Measurements from ENCODE around the gene JPT2.

JPT2 gene

DNA sequence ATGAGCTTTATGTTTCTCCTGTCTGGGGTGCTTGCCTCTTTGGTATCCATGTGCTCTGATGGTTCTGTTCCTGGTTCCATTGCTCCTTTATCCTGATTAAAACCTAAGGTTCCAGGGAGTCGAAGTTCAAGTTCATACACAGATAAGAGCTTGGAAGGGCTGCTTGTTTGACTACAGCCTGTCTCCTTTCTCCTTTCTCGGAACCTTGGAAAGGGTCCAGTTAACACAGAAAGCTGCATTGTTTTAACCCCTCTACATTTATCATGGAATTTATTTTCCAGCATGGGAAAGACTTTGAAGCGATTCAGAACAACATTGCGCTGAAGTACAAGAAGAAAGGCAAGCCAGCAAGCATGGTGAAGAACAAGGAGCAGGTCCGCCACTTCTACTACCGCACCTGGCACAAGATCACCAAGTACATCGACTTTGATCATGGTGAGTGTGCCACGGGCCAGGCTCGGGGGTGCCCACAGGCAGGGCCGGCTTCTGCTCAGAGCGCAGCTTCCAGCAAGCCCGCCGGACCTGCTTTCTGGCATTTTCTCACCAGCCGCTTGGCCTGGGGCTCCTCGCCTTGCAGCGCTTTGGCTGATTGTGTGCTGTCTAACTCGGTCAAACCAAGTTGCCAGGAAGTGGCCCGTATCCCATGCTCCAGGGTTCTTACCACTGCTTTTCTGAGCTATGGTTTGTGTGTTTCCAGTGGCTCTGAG lies 46.0 kb upstream of the JPT2 start:
- H3K36me3 ChIP-seq (ENCODE audit: control insufficient read depth, low read length), result peaks cover 79% of the 10 kb centered on the region
- TF ChIP-seq EZH2phosphoT487 (IDR thresholded peaks at IDR 0.05; ENCODE audit: borderline replicate concordance, low read length), result no peak
- TF ChIP-seq, protein P1, sequence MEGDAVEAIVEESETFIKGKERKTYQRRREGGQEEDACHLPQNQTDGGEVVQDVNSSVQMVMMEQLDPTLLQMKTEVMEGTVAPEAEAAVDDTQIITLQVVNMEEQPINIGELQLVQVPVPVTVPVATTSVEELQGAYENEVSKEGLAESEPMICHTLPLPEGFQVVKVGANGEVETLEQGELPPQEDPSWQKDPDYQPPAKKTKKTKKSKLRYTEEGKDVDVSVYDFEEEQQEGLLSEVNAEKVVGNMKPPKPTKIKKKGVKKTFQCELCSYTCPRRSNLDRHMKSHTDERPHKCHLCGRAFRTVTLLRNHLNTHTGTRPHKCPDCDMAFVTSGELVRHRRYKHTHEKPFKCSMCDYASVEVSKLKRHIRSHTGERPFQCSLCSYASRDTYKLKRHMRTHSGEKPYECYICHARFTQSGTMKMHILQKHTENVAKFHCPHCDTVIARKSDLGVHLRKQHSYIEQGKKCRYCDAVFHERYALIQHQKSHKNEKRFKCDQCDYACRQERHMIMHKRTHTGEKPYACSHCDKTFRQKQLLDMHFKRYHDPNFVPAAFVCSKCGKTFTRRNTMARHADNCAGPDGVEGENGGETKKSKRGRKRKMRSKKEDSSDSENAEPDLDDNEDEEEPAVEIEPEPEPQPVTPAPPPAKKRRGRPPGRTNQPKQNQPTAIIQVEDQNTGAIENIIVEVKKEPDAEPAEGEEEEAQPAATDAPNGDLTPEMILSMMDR (IDR thresholded peaks at IDR 0.05; ENCODE audit: low read depth, low read length, poor library complexity, severe bottlenecking), result no peak

DNA sequence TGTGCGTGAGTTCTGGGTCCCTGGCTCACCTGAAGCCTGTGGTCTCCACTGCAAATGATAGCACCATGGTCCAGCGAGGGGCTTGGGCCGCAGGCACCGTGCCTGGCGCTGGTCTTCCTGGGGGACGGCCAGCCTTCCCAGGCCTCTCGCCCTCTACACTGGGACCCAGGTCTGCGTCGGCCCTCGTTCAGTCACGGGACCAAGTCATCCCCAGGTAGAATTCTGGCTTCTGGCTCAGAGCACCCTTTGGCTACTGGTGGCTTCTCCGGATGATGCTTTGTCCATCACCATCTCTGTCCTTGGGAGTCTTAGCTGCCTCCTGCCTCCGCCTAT lies 45.5 kb upstream of the JPT2 start:
- H3K4me1 ChIP-seq (ENCODE audit: control insufficient read depth, low read length), result no peaks in the 10 kb centered on the region
- H3F3A ChIP-seq (ENCODE audit: control insufficient read depth, insufficient read depth), result no peaks in the 10 kb centered on the region
- no peak overlapping the region for H3K27ac ChIP-seq (ENCODE audit: low read depth, low read length)
- no peaks in the 10 kb centered on the region for H3K9me3 ChIP-seq (ENCODE audit: control insufficient read depth, insufficient read depth, low read length)
- H3K4me2 ChIP-seq (ENCODE audit: low read length), result no peak overlapping the region
- H4K20me1 ChIP-seq (ENCODE audit: control insufficient read depth, insufficient read depth, low read depth, low read length), result peaks cover 3% of the 10 kb centered on the region; the same call in 1 of the 2 replicates
- no peak overlapping the region for H3K4me3 ChIP-seq (ENCODE audit: low read length)
- no peaks in the 10 kb centered on the region for H3K9me2 ChIP-seq (replicated peaks; ENCODE audit: control insufficient read depth, low read length)
- no peaks in the 10 kb centered on the region for H3K27me3 ChIP-seq (ENCODE audit: control insufficient read depth, low read length)
- H3K36me3 ChIP-seq (ENCODE audit: control insufficient read depth, low read length), result peaks cover 79% of the 10 kb centered on the region
- H3K79me2 ChIP-seq (ENCODE audit: control insufficient read depth, low read length), result peaks cover 87% of the 10 kb centered on the region
- no peak for TF ChIP-seq EZH2phosphoT487 (IDR thresholded peaks at IDR 0.05; ENCODE audit: borderline replicate concordance, low read length)
- TF ChIP-seq, protein P1 (IDR thresholded peaks at IDR 0.05; ENCODE audit: low read depth, low read length, poor library complexity, severe bottlenecking), result no peak

More for the DNA sequence above, 46.0 kb upstream of the JPT2 start:
- H3K9me3 ChIP-seq (ENCODE audit: control insufficient read depth, insufficient read depth, low read length), result no peaks in the 10 kb centered on the region
- no peaks in the 10 kb centered on the region for H3K27me3 ChIP-seq (ENCODE audit: control insufficient read depth, low read length)
- H3K9me2 ChIP-seq (replicated peaks; ENCODE audit: control insufficient read depth, low read length), result no peaks in the 10 kb centered on the region
- no peaks in the 10 kb centered on the region for H3F3A ChIP-seq (ENCODE audit: control insufficient read depth, insufficient read depth)
- H4K20me1 ChIP-seq (ENCODE audit: control insufficient read depth, insufficient read depth, low read depth, low read length), result peaks cover 3% of the 10 kb centered on the region; the same call in 1 of the 2 replicates
- peaks cover 92% of the 10 kb centered on the region for H3K79me2 ChIP-seq (ENCODE audit: control insufficient read depth, low read length)
- H3K4me3 ChIP-seq (ENCODE audit: low read length), result no peak overlapping the region
- no peak overlapping the region for H3K4me2 ChIP-seq (ENCODE audit: low read length)
- H3K27ac ChIP-seq (ENCODE audit: low read depth, low read length), result no peak overlapping the region
- no peaks in the 10 kb centered on the region for H3K4me1 ChIP-seq (ENCODE audit: control insufficient read depth, low read length)

DNA sequence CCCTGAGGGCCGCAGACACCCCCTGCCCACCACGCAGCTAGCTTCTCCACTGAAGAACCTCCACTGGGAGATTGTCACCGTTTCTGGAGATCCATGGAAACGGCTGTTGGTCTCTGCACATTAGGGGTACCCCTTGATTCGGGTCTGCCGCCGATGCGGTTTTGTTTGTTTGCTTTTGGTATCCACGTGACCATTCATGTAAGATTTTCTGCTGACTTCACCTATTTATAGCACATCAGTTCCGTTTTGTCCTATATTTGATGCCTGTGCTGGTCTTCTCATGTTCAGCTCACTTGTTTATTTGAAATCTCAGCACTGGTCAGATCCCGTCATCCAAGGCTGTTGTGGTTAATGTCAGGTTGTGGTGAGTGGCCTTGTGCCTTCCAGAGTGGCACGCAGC lies 44.8 kb upstream of the JPT2 start:
- TF ChIP-seq, protein P1 (IDR thresholded peaks at IDR 0.05; ENCODE audit: low read depth, low read length, poor library complexity, severe bottlenecking), result no peak
- no peak for TF ChIP-seq EZH2phosphoT487 (IDR thresholded peaks at IDR 0.05; ENCODE audit: borderline replicate concordance, low read length)
- H4K20me1 ChIP-seq (ENCODE audit: control insufficient read depth, insufficient read depth, low read depth, low read length), result peaks cover 3% of the 10 kb centered on the region; the same call in 1 of the 2 replicates
- H3K4me3 ChIP-seq (ENCODE audit: low read length), result no peak overlapping the region
- no peaks in the 10 kb centered on the region for H3K27me3 ChIP-seq (ENCODE audit: control insufficient read depth, low read length)
- H3K9me3 ChIP-seq (ENCODE audit: control insufficient read depth, insufficient read depth, low read length), result no peaks in the 10 kb centered on the region
- no peak overlapping the region for H3K4me2 ChIP-seq (ENCODE audit: low read length)
- H3K9me2 ChIP-seq (replicated peaks; ENCODE audit: control insufficient read depth, low read length), result no peaks in the 10 kb centered on the region
- no peaks in the 10 kb centered on the region for H3F3A ChIP-seq (ENCODE audit: control insufficient read depth, insufficient read depth)
- H3K36me3 ChIP-seq (ENCODE audit: control insufficient read depth, low read length), result peaks cover 83% of the 10 kb centered on the region
- peaks cover 80% of the 10 kb centered on the region for H3K79me2 ChIP-seq (ENCODE audit: control insufficient read depth, low read length)
- H3K4me1 ChIP-seq (ENCODE audit: control insufficient read depth, low read length), result no peaks in the 10 kb centered on the region
- no peak overlapping the region for H3K27ac ChIP-seq (ENCODE audit: low read depth, low read length)
